SK-N-SH treated with all-trans-retinoic acid at 6 μM for 48 hours (cell line): ENCODE data around the gene THOC7.

Experiments used
- ATAC-seq: fragments of 200-7000 bp; cut with Tn5 transposase; 3 replicates; pipeline ENCODE4 v1.9.1; 2020; ENCODE audit warnings: mild to moderate bottlenecking, moderate library complexity
- ARNTL ChIP-seq: fragments of 450-650 bp; formaldehyde crosslinking; IDR thresholded peaks from 2 replicates; pipeline ENCODE4 v1.5.0; 2020; ENCODE audit warnings: low read depth, mild to moderate bottlenecking, moderate library complexity, borderline replicate concordance
- BACH2 ChIP-seq: fragments of 250-450 bp; sonication (Bioruptor Pico); IDR thresholded peaks from 2 replicates; pipeline ENCODE4 v1.9.0; 2021; ENCODE audit warnings: mild to moderate bottlenecking, borderline replicate concordance
- CREB5 ChIP-seq: fragments of 250-450 bp; sonication (Bioruptor Pico); IDR thresholded peaks from 2 replicates; pipeline ENCODE4 v1.5.1; 2020; ENCODE audit warnings: low read depth, mild to moderate bottlenecking, moderate library complexity
- CSDC2 ChIP-seq: fragments of 250-450 bp; sonication (Bioruptor Pico); IDR thresholded peaks from 2 replicates; pipeline ENCODE4 v1.5.0; 2020; ENCODE audit warnings: mild to moderate bottlenecking, moderate library complexity
- CSRNP3 ChIP-seq: fragments of 250-450 bp; sonication (Bioruptor Pico); IDR thresholded peaks from 2 replicates; pipeline ENCODE4 v1.5.1; 2021; ENCODE audit warnings: mild to moderate bottlenecking, moderate library complexity
- ESRRG ChIP-seq: fragments of 250-450 bp; sonication (Bioruptor Pico); IDR thresholded peaks from 2 replicates; pipeline ENCODE4 v1.6.1; 2021; ENCODE audit warnings: mild to moderate bottlenecking
- GLIS3 ChIP-seq: fragments of 250-450 bp; sonication (Bioruptor Pico); IDR thresholded peaks from 2 replicates; pipeline ENCODE4 v1.5.0; 2020; ENCODE audit warnings: mild to moderate bottlenecking, moderate library complexity
- ISL1 ChIP-seq: fragments of 250-450 bp; sonication (Bioruptor Pico); IDR thresholded peaks from 2 replicates; pipeline ENCODE4 v2.1.2; 2022; ENCODE audit warnings: mild to moderate bottlenecking, moderate library complexity
- OSR1 ChIP-seq: fragments of 250-450 bp; sonication (Bioruptor Pico); IDR thresholded peaks from 2 replicates; pipeline ENCODE4 v1.8.0; 2022; ENCODE audit warnings: moderate library complexity, mild to moderate bottlenecking, inconsistent platforms
- PATZ1 ChIP-seq: fragments of 250-450 bp; sonication (Bioruptor Pico); IDR thresholded peaks from 2 replicates; pipeline ENCODE4 v1.8.0; 2020; ENCODE audit warnings: mild to moderate bottlenecking, moderate library complexity, borderline replicate concordance
- PPARA ChIP-seq: fragments of 250-450 bp; sonication (Bioruptor Pico); IDR thresholded peaks from 2 replicates; pipeline ENCODE4 v1.5.0; 2020; ENCODE audit warnings: mild to moderate bottlenecking, borderline replicate concordance
- RARB ChIP-seq: fragments of 250-450 bp; sonication (Bioruptor Pico); IDR thresholded peaks from 2 replicates; pipeline ENCODE4 v1.8.0; 2021; ENCODE audit warnings: mild to moderate bottlenecking, moderate library complexity
- SNAI2 ChIP-seq: fragments of 250-450 bp; sonication (Bioruptor Pico); IDR thresholded peaks from 2 replicates; pipeline ENCODE4 v1.5.0; 2020; ENCODE audit warnings: mild to moderate bottlenecking, moderate library complexity
- TCF4 ChIP-seq: fragments of 250-450 bp; sonication (Bioruptor Pico); IDR thresholded peaks from 2 replicates; pipeline ENCODE4 v1.8.0; 2021; ENCODE audit warnings: mild to moderate bottlenecking, moderate library complexity, borderline replicate concordance
- TSHZ2 ChIP-seq: fragments of 250-450 bp; sonication (Bioruptor Pico); IDR thresholded peaks from 2 replicates; pipeline ENCODE4 v1.5.0; 2020; ENCODE audit warnings: mild to moderate bottlenecking, moderate library complexity
- ZC3H10 ChIP-seq: fragments of 250-450 bp; sonication (Bioruptor Pico); IDR thresholded peaks from 2 replicates; pipeline ENCODE4 v1.5.1; 2021; ENCODE audit warnings: mild to moderate bottlenecking, moderate library complexity
- ZFP30 ChIP-seq: fragments of 450-650 bp; formaldehyde crosslinking; IDR thresholded peaks from 2 replicates; pipeline ENCODE4 v1.5.0; 2022; ENCODE audit warnings: mild to moderate bottlenecking, moderate library complexity
- ZNF565 ChIP-seq: fragments of 450-650 bp; formaldehyde crosslinking; conservative IDR thresholded peaks from 2 replicates; pipeline ENCODE4 v1.5.0; 2020; ENCODE audit warnings: low read depth, mild to moderate bottlenecking, moderate library complexity
- ZNF70 ChIP-seq: fragments of 450-650 bp; formaldehyde crosslinking; IDR thresholded peaks from 2 replicates; pipeline ENCODE4 v1.5.0; 2020; ENCODE audit warnings: mild to moderate bottlenecking, moderate library complexity
- ZNF8 ChIP-seq: fragments of 450-650 bp; formaldehyde crosslinking; IDR thresholded peaks from 2 replicates; pipeline ENCODE4 v1.5.0; 2020; ENCODE audit warnings: mild to moderate bottlenecking, moderate library complexity
- TF ChIP-seq, protein P1 (sequence below): fragments of 250-450 bp; sonication (Bioruptor Pico); IDR thresholded peaks from 2 replicates; pipeline ENCODE4 v1.8.0; 2021; ENCODE audit warnings: low read depth, mild to moderate bottlenecking, moderate library complexity, borderline replicate concordance

Gene THOC7

GRCh38 chr3:63862804-63863149 is 828 bp downstream of the THOC7 start (continued):
- no peak for TF ChIP-seq PATZ1 (CRISPR knock-in tag)
- no peak for TF ChIP-seq SNAI2 (CRISPR knock-in tag)
- no peak for TF ChIP-seq ZNF8 (CRISPR knock-in tag)
- no peak for TF ChIP-seq CSDC2 (CRISPR knock-in tag)
- no peak for TF ChIP-seq CSRNP3

DNA sequence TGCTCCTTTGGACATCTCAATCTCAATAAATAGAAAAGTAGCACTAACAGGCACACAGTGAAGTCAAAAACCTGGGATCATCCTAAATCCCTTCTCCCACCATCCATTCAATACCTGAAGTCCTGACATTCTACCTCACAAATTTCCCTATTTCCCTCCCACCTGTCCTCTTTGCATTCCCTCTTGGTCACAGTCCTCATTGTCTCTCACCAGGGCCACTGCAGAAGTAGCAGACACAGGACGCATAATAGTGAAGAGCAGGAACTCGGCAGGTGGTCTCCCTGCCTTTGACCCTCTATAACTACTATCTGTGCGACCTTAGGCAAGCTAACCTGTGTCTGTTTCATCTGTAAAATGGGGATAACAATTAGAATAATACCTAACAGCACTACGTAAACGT is 2.3 kb downstream of the THOC7 start:
- ATAC-seq = no peak
- TF ChIP-seq CSDC2 (CRISPR knock-in tag) (no peak), OSR1 (no peak), ZC3H10 (CRISPR knock-in tag) (no peak), RARB (no peak), CREB5 (CRISPR knock-in tag) (no peak), GLIS3 (CRISPR knock-in tag) (no peak), ESRRG (CRISPR knock-in tag) (no peak), ZFP30 (CRISPR knock-in tag) (no peak), PPARA (CRISPR knock-in tag) (no peak)

DNA sequence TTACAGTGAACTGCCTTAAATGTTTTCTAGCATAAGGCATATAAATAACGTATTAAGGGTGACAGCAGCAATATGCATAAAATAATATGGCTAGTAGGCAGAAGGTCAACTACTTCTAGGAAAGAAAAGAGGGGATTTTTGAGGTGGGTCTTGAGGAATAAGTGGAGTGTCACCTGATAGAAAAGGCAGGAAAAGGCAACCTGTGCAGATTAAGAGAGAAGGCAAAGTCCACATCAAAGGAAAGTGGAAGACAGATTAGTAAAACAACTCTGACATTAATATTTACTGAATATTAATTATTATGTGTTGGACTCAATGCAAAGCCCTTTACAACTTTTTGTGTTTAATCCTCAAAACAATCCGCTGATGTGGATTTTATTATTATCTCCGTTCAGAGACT is 2.8 kb downstream of the THOC7 start:
- TF ChIP-seq ZNF8 (CRISPR knock-in tag) (no peak), TCF4 (CRISPR knock-in tag) (no peak), CSRNP3 (no peak), ZNF565 (CRISPR knock-in tag) (no peak), SNAI2 (CRISPR knock-in tag) (no peak), RARB (no peak), CSDC2 (CRISPR knock-in tag) (no peak), ARNTL (no peak), BACH2 (CRISPR knock-in tag) (no peak), ZNF70 (CRISPR knock-in tag) (no peak), PPARA (CRISPR knock-in tag) (no peak), TSHZ2 (CRISPR knock-in tag) (no peak), CREB5 (CRISPR knock-in tag) (no peak), ISL1 (CRISPR knock-in tag) (no peak)
- TF ChIP-seq, protein P1, sequence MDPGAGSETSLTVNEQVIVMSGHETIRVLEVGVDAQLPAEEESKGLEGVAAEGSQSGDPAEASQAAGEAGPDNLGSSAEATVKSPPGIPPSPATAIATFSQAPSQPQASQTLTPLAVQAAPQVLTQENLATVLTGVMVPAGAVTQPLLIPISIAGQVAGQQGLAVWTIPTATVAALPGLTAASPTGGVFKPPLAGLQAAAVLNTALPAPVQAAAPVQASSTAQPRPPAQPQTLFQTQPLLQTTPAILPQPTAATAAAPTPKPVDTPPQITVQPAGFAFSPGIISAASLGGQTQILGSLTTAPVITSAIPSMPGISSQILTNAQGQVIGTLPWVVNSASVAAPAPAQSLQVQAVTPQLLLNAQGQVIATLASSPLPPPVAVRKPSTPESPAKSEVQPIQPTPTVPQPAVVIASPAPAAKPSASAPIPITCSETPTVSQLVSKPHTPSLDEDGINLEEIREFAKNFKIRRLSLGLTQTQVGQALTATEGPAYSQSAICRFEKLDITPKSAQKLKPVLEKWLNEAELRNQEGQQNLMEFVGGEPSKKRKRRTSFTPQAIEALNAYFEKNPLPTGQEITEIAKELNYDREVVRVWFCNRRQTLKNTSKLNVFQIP (CRISPR knock-in tag) = no peak
- ATAC-seq = no peak
